Measurements from ENCODE around the gene ARL9.

- TF ChIP-seq CTCF (IDR thresholded peaks at IDR 0.05) = no peak
- TF ChIP-seq POLR2A (IDR thresholded peaks at IDR 0.05) = no peak
These were observed 28.3 kb upstream of the ARL9 start for GRCh38 chr4:56477192-56477702.

All from heart left ventricle (tissue), 13 donors.